ENCODE measurements around the gene OTOGL. TPM values are rescaled to one million over a fixed set of nuclear protein-coding genes. Genes with fewer than 3 reads are reported as not detected.

OTOGL gene
- total RNA-seq, result 0.46 TPM

GRCh38 chr12:80099259-80099658, at the start of gene OTOGL:
OTOGL (plus strand) TSS chr12:80099537; CDS start chr12:80209432, 109,895 bp downstream.

Small RNA genes within 50 kb of the gene (small RNA-seq; reads per million reads assigned to genes)
- gene RN7SKP261 (not detected), gene RNU7-106P (not detected)

Other genes starting within 250 kb of the OTOGL start
- 156 TPM for gene PPP1R12A, start 164.4 kb upstream of the OTOGL start, total RNA-seq